Fibroblast of peridontal ligament (primary cell): ENCODE measurements around the gene ACHE.
"Not testable (repeated sequence)": the region's sequence is repeated elsewhere in the genome, so short reads cannot be mapped to it uniquely, and the experiment has no call there.

ENCODE experiments used
- DNase-seq: peaks from one replicate; pipeline ENCODE4 v3.0.0-alpha.2; 2010; ENCODE audit errors: extremely low read depth

The ACHE gene

GRCh38 chr7:100861616-100861985 is 34.1 kb downstream of the ACHE start:
- DNase-seq: no peak

GRCh38 chr7:100860702-100861615 is 34.7 kb downstream of the ACHE start:
- DNase-seq: no peak

- DNase-seq: no peak
Measured at GRCh38 chr7:100859856-100860255, 35.8 kb downstream of the ACHE start.

- no peak for DNase-seq
Measured at GRCh38 chr7:100856871-100857282, 38.8 kb downstream of the ACHE start.

DNA sequence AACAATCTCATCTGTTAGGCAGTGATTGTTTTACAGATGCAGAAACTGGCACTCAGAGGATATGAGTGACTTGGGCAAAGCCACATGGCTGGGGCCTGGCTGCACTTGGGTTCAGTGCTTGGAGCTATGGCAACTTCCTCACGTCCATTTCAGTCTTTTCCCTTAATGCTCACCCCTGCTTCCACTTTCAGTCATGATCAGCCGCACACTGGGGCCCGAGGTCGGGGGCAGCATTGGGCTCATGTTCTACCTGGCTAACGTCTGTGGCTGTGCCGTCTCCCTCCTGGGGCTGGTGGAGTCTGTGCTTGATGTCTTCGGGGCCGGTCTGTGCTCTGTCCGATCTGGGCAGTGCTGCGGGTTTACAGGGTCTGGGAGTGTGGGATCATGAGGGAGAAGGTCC is 40.2 kb downstream of the ACHE start:
- DNase-seq: no peak

DNA sequence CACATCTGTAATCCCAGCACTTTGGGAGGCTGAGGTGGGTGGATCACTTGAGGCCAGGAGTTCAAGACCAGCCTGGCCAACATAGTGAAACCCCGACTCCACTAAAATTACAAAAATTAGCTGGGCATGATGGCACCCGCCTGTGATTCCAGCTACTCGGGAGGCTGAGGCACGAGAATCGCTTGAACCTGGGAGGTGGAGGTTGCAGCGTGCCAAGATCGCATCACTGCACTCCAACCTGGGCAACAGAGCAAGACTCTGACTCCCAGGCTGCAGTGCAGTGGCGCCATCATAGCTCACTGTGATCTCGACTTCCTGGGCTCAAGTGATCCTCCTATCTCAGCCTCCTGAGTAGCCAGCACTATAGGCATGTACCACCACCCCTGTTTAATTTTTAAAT is 40.8 kb downstream of the ACHE start:
- not testable (repeated sequence) for DNase-seq

DNA sequence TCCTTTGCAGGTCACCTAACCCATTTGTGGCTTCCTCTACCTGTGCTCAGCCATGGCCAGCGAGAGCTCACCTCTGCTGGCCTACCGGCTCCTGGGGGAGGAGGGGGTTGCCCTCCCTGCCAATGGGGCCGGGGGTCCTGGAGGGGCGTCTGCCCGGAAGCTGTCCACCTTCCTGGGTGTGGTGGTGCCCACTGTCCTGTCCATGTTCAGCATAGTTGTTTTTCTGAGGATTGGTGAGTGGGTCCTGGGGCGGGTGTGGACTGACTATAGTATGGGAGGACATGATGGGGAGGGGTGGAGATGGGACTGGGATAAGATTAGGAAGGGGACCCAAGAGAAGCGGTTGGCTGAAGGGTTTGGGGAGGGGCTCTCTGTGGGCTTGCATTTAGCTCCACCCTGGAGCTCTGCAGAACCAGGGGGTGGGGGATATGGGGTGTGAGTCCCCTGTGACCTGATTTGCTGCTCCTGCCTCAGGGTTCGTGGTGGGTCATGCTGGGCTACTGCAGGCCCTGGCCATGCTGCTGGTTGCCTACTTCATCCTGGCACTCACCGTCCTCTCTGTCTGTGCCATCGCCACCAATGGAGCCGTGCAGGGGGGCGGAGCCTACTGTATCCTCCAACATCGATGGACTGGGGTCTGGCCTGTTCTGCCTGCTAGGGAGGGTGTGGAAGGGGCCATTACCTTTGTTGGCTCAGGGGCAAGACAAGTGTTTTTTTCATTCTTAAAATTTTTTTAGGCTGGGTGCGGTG is 41.4 kb downstream of the ACHE start:
- DNase-seq: no peak

DNA sequence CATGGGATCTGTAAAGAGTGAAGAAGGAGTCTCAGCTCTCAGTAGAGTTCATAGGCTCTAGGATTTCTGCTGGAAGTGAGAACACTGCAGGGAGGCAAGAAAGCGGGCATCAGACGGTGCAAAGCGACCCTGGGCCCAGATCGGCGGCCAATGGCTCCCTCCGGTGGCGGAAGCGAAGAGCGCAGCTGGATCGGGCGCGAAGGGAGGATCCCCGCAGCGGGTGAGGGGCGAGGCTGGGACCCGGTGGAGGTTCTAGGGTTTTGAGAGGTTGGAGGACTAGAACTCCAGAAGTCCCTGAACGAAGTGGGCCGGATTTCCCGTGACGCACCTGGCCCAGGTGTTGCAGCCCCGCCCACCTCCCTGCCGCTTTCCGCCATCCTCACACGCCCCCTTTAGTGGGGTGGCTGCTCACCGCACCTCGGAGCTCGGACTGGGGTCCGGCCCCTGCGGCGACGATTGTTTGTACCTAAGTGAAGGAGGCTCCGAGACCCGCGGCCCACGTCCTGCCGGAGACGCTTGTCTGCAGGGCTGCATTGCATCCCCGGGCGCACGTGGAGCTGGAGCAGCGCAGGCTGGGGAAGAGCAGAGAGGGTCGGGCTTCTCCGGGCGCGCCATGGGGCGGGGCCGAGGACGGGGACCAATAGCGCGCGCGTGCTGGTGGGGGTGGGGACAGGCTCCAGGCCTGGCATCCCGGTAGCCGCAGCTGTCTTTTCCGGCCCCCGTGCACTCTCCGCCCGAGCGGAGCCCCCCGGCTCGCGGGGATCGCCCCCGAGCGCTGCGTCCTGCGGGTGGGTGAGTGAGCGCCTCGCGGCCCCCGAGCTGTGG is 43.4 kb downstream of the ACHE start, which contains the start of gene SLC12A9:
Gene SLC12A9, plus strand, starts transcription at position 666 of the 825 bp plus-strand sequence. CDS start 1,485 bp downstream, outside the sequence.
- DNase-seq: peak; percentile 80

GRCh38 chr7:100847360-100847759 is 48.3 kb downstream of the ACHE start:
- DNase-seq: no peak

GRCh38 chr7:100840470-100841100 is 55.1 kb downstream of the ACHE start:
- DNase-seq: no peak
